ENCODE measurements around the gene EPHA10.

EPHA10 gene

DNA sequence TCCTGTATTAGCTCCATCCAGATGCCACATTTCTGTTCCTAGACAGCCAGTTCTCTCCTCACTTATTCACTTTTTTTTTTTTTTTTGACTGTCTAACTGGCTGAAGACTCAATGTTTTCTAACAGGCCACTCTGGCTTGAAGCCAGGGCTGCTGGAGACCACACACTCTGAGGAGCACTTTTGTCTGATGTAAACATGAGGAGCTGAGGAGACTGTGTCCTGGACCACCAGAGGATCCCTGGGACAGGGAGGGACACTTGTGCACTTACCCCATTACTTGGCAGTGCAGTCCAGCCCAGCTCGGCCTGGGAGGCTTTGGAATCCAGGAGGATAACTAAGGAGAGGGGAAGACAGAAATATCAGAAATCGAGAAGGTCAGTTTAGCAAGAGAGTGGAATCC, 2.4 kb downstream of the EPHA10 start:
- no peak overlapping the region for H3K4me2 ChIP-seq (ENCODE audit: low read length)
- H3K79me2 ChIP-seq (ENCODE audit: insufficient read depth, low read length), result no peaks in the 10 kb centered on the region
- no peaks in the 10 kb centered on the region for H3K4me1 ChIP-seq (ENCODE audit: insufficient read depth, low read length, severe bottlenecking)
- H2AFZ ChIP-seq (ENCODE audit: low read length), result no peak overlapping the region
- H3K9ac ChIP-seq (ENCODE audit: low read length), result no peak overlapping the region
- H3K9me3 ChIP-seq (ENCODE audit: low read length), result no peaks in the 10 kb centered on the region
- no peaks in the 10 kb centered on the region for H3K9me2 ChIP-seq (ENCODE audit: low read depth, low read length)
- H4K20me1 ChIP-seq (ENCODE audit: insufficient read depth, low read length), result no peaks in the 10 kb centered on the region
- no peak overlapping the region for H3K27ac ChIP-seq (ENCODE audit: low read depth, low read length, poor library complexity, severe bottlenecking)
- no peaks in the 10 kb centered on the region for H3F3A ChIP-seq (ENCODE audit: insufficient read depth, low read length)
- TF ChIP-seq EZH2 (IDR thresholded peaks at IDR 0.05; ENCODE audit: borderline replicate concordance, low read length) (no peak), CTCF (IDR thresholded peaks at IDR 0.05; ENCODE audit: low read length) (no peak)
- H3K4me3 ChIP-seq (ENCODE audit: low read depth, low read length, poor library complexity, severe bottlenecking), result no peak overlapping the region
- no peaks in the 10 kb centered on the region for H3K36me3 ChIP-seq (ENCODE audit: insufficient read depth, low read length)
- no peaks in the 10 kb centered on the region for H3K27me3 ChIP-seq (ENCODE audit: insufficient read depth, low read length)

DNA sequence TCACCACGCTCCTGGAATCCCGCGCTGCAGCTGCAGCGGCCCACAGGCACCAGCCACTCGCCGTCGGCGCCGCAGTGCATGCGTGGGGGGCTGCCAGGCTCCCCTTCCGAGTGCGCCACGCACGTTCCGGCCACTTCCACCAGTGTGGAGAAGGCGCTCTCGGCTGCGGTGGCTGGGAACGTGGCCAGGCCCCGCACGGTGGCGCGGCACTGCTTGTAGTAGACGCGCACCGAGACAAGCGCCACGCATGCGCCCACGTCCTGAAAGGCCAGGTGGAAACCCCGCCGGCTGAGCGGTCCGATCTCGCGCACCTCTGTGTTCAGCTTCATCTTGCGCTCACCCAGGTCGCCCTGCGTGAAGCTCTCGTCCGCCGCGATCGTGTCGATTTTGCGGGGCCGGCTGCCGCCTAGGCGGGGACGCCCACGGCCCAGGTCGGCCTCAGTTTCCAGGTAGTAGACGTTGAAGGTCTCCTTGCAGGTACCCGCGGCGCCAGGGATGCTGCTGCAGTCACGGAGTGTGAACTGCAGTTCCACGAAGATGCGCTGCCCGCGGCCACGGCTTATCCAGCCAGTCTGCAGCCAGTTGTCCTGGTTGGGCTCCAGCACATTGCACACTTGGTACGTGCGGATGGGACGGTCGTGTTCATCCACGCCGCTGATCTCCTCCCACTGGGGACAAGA, 3.4 kb downstream of the EPHA10 start:
- Histone ChIP-seq H3K9me2 (ENCODE audit: low read depth, low read length) (no peaks in the 10 kb centered on the region), H3K4me1 (ENCODE audit: insufficient read depth, low read length, severe bottlenecking) (no peaks in the 10 kb centered on the region), H4K20me1 (ENCODE audit: insufficient read depth, low read length) (no peaks in the 10 kb centered on the region), H3K36me3 (ENCODE audit: insufficient read depth, low read length) (no peaks in the 10 kb centered on the region), H3K27me3 (ENCODE audit: insufficient read depth, low read length) (no peaks in the 10 kb centered on the region), H3K4me3 (ENCODE audit: low read depth, low read length, poor library complexity, severe bottlenecking) (no peak overlapping the region), H3K9me3 (ENCODE audit: low read length) (no peaks in the 10 kb centered on the region), H3K9ac (ENCODE audit: low read length) (no peak overlapping the region), H3K27ac (ENCODE audit: low read depth, low read length, poor library complexity, severe bottlenecking) (no peak overlapping the region), H2AFZ (ENCODE audit: low read length) (no peak overlapping the region), H3K79me2 (ENCODE audit: insufficient read depth, low read length) (no peaks in the 10 kb centered on the region), H3F3A (ENCODE audit: insufficient read depth, low read length) (no peaks in the 10 kb centered on the region), H3K4me2 (ENCODE audit: low read length) (no peak overlapping the region)
- TF ChIP-seq EZH2 (IDR thresholded peaks at IDR 0.05; ENCODE audit: borderline replicate concordance, low read length) (no peak), CTCF (IDR thresholded peaks at IDR 0.05; ENCODE audit: low read length) (no peak)

DNA sequence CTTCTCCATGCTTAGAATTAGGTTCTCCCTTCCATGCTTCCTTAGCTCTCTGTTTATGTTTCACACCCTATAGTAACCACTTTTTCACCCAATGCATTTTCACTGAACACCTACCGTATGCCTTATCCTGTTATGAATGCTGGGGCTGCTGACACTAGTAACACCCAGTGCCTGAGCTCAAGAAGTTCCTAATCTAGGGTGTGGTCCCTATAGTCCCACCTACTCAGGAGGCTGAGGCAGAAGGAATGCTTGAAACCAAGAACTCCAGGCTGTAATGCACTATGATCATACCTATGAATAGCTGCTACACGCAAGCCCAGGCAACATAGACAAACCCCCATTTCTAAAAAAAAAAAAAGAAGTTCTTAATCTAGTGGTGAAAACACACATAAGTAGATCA, 5.5 kb downstream of the EPHA10 start:
- Histone ChIP-seq H3K4me2 (ENCODE audit: low read length) (no peak overlapping the region), H3K9me3 (ENCODE audit: low read length) (no peaks in the 10 kb centered on the region), H3K4me1 (ENCODE audit: insufficient read depth, low read length, severe bottlenecking) (no peaks in the 10 kb centered on the region), H3F3A (ENCODE audit: insufficient read depth, low read length) (no peaks in the 10 kb centered on the region), H3K36me3 (ENCODE audit: insufficient read depth, low read length) (no peaks in the 10 kb centered on the region), H3K79me2 (ENCODE audit: insufficient read depth, low read length) (no peaks in the 10 kb centered on the region), H4K20me1 (ENCODE audit: insufficient read depth, low read length) (no peaks in the 10 kb centered on the region), H3K27me3 (ENCODE audit: insufficient read depth, low read length) (no peaks in the 10 kb centered on the region), H3K9me2 (ENCODE audit: low read depth, low read length) (no peaks in the 10 kb centered on the region), H3K9ac (ENCODE audit: low read length) (no peak overlapping the region), H3K27ac (ENCODE audit: low read depth, low read length, poor library complexity, severe bottlenecking) (no peak overlapping the region), H2AFZ (ENCODE audit: low read length) (no peak overlapping the region), H3K4me3 (ENCODE audit: low read depth, low read length, poor library complexity, severe bottlenecking) (no peak overlapping the region)
- no peak for TF ChIP-seq CTCF (IDR thresholded peaks at IDR 0.05; ENCODE audit: low read length)
- TF ChIP-seq EZH2 (IDR thresholded peaks at IDR 0.05; ENCODE audit: borderline replicate concordance, low read length), result no peak
